ENCODE results near the gene DCAF6. TPM values are rescaled to one million over a fixed set of nuclear protein-coding genes. Genes with fewer than 3 reads are reported as not detected.
"Not testable (repeated sequence)": the region's sequence is repeated elsewhere in the genome, so short reads cannot be mapped to it uniquely, and the experiment has no call there.

DCAF6 gene
- total RNA-seq, 2 donors from 2014 or later: 30.7 to 42.8 TPM

DNA sequence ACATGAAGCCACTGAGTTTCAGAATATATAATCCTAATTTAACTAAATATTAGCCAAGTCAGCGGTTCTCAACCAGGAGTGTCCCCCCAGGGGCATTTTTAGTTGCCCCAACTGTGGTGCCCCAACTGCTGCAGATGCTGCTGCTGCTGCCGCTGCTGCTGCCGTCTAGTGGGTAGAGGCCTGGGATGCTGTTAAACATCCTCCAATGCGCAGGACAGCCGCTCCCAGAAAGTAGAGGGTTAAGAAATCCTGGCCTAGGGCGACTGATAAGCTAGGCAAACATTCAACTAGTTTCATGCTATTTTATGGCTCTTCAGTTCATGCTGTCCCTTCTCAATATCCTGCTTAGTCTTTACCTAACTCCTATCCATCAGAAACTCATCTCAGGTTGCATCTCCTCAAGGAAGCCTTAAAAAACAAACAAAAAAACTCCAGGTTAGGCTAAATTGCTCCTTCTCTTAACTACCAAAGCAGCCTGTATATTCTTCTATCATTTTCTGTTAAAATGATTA lies 9.9 kb upstream of the DCAF6 start:
- Histone ChIP-seq H3K27me3 (no peaks in the 10 kb centered on the region), H3K4me1 (peaks cover 41% of the 10 kb centered on the region), H3K27ac (peak overlapping the region in 3 of 4 donors; percentile 32 to 72 (median 39)), H3K4me3 (no peak overlapping the region), H3K9me3 (no peaks in the 10 kb centered on the region), H3K36me3 (replicated peaks in 1 of 2; ENCODE audit: insufficient read depth in 1 of 2, low read depth in 2 of 2) (no peaks in the 10 kb centered on the region)
- 53 to 56% methylated on average over 6 of the region's 6 CpGs for WGBS, 2 donors
- no peak for DNase-seq
- intact Hi-C loops (cut with DNase I): no loop called here
- peak; percentile 50 for ATAC-seq
- TF ChIP-seq, protein P1, sequence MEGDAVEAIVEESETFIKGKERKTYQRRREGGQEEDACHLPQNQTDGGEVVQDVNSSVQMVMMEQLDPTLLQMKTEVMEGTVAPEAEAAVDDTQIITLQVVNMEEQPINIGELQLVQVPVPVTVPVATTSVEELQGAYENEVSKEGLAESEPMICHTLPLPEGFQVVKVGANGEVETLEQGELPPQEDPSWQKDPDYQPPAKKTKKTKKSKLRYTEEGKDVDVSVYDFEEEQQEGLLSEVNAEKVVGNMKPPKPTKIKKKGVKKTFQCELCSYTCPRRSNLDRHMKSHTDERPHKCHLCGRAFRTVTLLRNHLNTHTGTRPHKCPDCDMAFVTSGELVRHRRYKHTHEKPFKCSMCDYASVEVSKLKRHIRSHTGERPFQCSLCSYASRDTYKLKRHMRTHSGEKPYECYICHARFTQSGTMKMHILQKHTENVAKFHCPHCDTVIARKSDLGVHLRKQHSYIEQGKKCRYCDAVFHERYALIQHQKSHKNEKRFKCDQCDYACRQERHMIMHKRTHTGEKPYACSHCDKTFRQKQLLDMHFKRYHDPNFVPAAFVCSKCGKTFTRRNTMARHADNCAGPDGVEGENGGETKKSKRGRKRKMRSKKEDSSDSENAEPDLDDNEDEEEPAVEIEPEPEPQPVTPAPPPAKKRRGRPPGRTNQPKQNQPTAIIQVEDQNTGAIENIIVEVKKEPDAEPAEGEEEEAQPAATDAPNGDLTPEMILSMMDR (IDR thresholded peaks at IDR 0.05): no peak
- no peak for TF ChIP-seq POLR2A (IDR thresholded peaks at IDR 0.05)

DNA sequence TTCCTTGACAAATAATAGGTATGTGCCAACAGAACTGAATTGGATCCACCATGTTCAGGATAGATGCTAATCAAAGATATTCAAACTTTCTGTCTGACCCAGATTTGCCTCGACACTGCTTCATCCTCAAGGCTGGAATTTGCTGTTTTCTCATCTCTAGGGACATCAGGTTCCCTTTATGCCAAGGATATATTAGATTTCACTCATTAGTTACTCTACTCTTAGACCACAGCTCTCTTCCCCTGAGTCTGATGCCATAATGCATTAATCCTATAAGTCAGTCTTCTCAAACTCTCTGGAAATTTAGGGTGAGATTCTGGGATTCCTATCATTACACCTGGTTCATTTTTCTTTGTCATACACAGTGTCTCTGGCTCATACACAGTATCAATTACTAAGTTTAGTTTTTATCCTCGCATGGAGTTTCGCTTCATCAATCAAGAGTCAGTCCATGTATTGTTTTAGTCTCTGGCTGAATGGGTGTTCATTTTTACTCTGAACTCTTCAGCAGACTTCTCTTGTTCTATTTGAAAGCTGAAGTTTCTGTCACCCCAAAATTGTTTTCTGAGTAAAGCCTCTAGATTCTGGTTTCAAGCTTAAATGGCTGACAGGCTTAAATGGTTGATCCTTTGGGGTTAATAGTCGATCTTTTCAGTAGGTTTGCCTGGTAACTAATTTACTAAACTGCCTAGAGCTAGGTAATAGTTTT lies 9.3 kb upstream of the DCAF6 start:
- no peak overlapping the region for H3K4me3 ChIP-seq
- H3K4me1 ChIP-seq: peaks cover 39% of the 10 kb centered on the region
- H3K27ac ChIP-seq: peak overlapping the region in 3 of 4 donors; percentile 32 to 72 (median 39)
- WGBS, 2 donors: 41 to 51% methylated on average over 4 of the region's 4 CpGs
- no peaks in the 10 kb centered on the region for H3K9me3 ChIP-seq
- DNase-seq: no peak
- H3K36me3 ChIP-seq (replicated peaks in 1 of 2; ENCODE audit: insufficient read depth in 1 of 2, low read depth in 2 of 2): no peaks in the 10 kb centered on the region
- intact Hi-C loops (cut with DNase I): no loop called here
- TF ChIP-seq, protein P1 (IDR thresholded peaks at IDR 0.05): no peak
- no peak for TF ChIP-seq POLR2A (IDR thresholded peaks at IDR 0.05)
- no peaks in the 10 kb centered on the region for H3K27me3 ChIP-seq
- ATAC-seq: peak; percentile 35

DNA sequence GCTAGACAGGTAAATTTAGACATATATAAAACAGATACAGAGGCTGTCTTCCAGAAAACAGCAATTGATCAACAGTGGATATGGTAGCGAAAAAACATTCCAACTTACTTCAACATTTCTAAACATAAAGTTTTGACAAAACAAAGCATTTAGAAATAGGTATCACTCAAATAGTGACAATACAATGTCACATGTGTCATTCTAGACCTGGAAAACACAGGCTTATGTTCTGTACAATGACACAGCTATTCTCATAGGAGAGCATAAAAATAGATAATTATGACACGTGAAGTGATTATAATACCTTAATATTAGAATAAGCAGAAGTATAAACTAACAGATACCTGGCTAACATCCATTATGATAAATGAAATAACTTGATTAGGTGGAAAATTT lies 8.0 kb upstream of the DCAF6 start:
- peaks cover 40% of the 10 kb centered on the region for H3K4me1 ChIP-seq

DNA sequence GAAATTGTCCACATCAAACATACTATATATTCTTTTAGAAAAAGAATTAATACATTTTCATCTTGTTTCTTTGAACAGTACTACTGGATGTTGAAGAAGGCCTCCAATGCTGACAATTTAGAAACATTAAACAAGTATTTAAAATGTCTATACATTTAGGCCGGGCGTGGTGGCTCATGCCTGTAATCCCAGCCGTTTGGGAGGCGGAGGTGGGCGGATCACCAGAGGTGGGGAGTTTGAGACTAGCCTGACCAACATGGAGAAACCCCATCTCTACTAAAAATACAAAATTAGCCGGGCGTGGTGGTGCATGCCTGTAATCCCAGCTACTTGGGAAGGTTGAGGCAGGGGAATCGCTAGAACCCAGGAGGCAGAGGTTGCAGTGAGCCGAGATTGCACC lies 7.6 kb upstream of the DCAF6 start:
- ATAC-seq; H3K27me3 ChIP-seq; H3K4me3 ChIP-seq; H3K36me3 ChIP-seq (replicated peaks in 1 of 2; ENCODE audit: insufficient read depth in 1 of 2, low read depth in 2 of 2); H3K9me3 ChIP-seq; intact Hi-C loops (cut with DNase I); DNase-seq: not testable (repeated sequence)
- 90 to 95% methylated on average over 9 of the region's 9 CpGs for WGBS, 2 donors
- H3K27ac ChIP-seq: peak overlapping the region in 1 of 4 donors; percentile 72
- peaks cover 45% of the 10 kb centered on the region for H3K4me1 ChIP-seq

More for the DNA sequence above, 8.0 kb upstream of the DCAF6 start:
- H3K36me3 ChIP-seq (replicated peaks in 1 of 2; ENCODE audit: insufficient read depth in 1 of 2, low read depth in 2 of 2): no peaks in the 10 kb centered on the region
- peak overlapping the region in 3 of 4 donors; percentile 32 to 72 (median 39) for H3K27ac ChIP-seq
- WGBS, 2 donors: 62 to 68% methylated on average over 2 of the region's 2 CpGs
- TF ChIP-seq, protein P1 (IDR thresholded peaks at IDR 0.05): no peak
- no peak for TF ChIP-seq POLR2A (IDR thresholded peaks at IDR 0.05)
- H3K9me3 ChIP-seq: no peaks in the 10 kb centered on the region
- no peaks in the 10 kb centered on the region for H3K27me3 ChIP-seq
- ATAC-seq: no peak
- H3K4me3 ChIP-seq: no peak overlapping the region
- DNase-seq: no peak
- intact Hi-C loops (cut with DNase I): no loop called here

DNA sequence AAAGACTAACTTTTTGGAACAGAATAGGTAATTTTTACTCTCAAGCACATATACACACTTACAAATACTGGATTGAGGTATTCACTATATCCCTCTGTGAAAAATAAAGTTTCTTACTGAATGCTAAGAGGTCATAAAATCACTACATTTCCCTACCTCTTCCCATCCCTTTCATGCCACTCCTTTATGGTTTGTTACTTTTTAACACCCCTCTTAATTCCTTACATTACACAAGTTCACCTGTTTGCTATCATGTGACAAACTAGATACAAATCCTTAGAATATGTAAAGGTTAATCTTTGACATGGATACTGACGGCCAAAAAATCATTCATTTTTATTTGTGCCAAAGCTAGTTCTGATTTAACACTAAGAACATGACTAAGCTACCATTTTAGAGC lies 6.8 kb upstream of the DCAF6 start:
- no peak for ATAC-seq
- H3K27ac ChIP-seq: peak overlapping the region in 1 of 4 donors; percentile 72

More for the DNA sequence above, 6.8 kb upstream of the DCAF6 start:
- peaks cover 49% of the 10 kb centered on the region for H3K4me1 ChIP-seq
- 14 to 20% methylated on average over 1 of the region's 1 CpG for WGBS, 2 donors
- no peak for DNase-seq
- H3K9me3 ChIP-seq: no peaks in the 10 kb centered on the region
- H3K27me3 ChIP-seq: no peaks in the 10 kb centered on the region
- no peaks in the 10 kb centered on the region for H3K36me3 ChIP-seq (replicated peaks in 1 of 2; ENCODE audit: insufficient read depth in 1 of 2, low read depth in 2 of 2)
- TF ChIP-seq, protein P1 (IDR thresholded peaks at IDR 0.05): no peak
- no peak for TF ChIP-seq POLR2A (IDR thresholded peaks at IDR 0.05)
- intact Hi-C loops (cut with DNase I): no loop called here
- H3K4me3 ChIP-seq: no peak overlapping the region
